ENCODE measurements around the gene MOCOS. TPM values are rescaled to one million over a fixed set of nuclear protein-coding genes. Genes with fewer than 3 reads are reported as not detected.

The MOCOS gene, protein sequence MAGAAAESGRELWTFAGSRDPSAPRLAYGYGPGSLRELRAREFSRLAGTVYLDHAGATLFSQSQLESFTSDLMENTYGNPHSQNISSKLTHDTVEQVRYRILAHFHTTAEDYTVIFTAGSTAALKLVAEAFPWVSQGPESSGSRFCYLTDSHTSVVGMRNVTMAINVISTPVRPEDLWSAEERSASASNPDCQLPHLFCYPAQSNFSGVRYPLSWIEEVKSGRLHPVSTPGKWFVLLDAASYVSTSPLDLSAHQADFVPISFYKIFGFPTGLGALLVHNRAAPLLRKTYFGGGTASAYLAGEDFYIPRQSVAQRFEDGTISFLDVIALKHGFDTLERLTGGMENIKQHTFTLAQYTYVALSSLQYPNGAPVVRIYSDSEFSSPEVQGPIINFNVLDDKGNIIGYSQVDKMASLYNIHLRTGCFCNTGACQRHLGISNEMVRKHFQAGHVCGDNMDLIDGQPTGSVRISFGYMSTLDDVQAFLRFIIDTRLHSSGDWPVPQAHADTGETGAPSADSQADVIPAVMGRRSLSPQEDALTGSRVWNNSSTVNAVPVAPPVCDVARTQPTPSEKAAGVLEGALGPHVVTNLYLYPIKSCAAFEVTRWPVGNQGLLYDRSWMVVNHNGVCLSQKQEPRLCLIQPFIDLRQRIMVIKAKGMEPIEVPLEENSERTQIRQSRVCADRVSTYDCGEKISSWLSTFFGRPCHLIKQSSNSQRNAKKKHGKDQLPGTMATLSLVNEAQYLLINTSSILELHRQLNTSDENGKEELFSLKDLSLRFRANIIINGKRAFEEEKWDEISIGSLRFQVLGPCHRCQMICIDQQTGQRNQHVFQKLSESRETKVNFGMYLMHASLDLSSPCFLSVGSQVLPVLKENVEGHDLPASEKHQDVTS
- total RNA-seq (2021; ENCODE audit: unreplicated experiment) (3.0 TPM), Bru-seq, nascent RNA (percentile 45 among the genes with signal in this experiment), BruChase-seq, experiment 1, labeled RNA remaining after a 2-hour chase (percentile 49 among the genes with signal in this experiment), BruChase-seq, experiment 2, labeled RNA remaining after a 6-hour chase (percentile 48 among the genes with signal in this experiment)
- polyA plus RNA-seq (2012; ENCODE audit: insufficient read length), result 1.7 TPM
- long read RNA-seq, full-length matches to known transcripts, result 7 of 13 reads
- long read RNA-seq, partial matches to known transcripts, result 2 of 13 reads
- long read RNA-seq, other reads (novel, unspliced or antisense), result 4 of 13 reads

- no TSS peak for BruUV-seq (replicated peaks)
- ATAC-seq (peak; percentile 94), DNase-seq (ENCODE audit: low read depth, low spot score) (no peak)
- Histone ChIP-seq H3K9me3 (ENCODE audit: control insufficient read depth, insufficient read depth, low read depth, low read length) (no peaks in the 10 kb centered on the region), H3K4me3 (ENCODE audit: low read depth in 2 of 2, low read length in 2 of 2) (peak within 1 kb of the TSS; percentile 61 to 75), H3K27me3 (ENCODE audit: control insufficient read depth, insufficient read depth, low read length) (no peaks in the 10 kb centered on the region), H3K27ac (ENCODE audit: low read length) (peak within 1 kb of the TSS; percentile 57), H3K36me3 (ENCODE audit: control insufficient read depth, insufficient read depth, low read length) (no peaks in the 10 kb centered on the region), H3K4me1 (ENCODE audit: control insufficient read depth, insufficient read depth, low read length) (0 out of 2 replicates have a peak, but pooled peaks cover 5% of the 10 kb centered on the region)
- ChIA-PET POLR2A (no interaction called here), CTCF (no interaction called here)
- TF ChIP-seq, protein P1, sequence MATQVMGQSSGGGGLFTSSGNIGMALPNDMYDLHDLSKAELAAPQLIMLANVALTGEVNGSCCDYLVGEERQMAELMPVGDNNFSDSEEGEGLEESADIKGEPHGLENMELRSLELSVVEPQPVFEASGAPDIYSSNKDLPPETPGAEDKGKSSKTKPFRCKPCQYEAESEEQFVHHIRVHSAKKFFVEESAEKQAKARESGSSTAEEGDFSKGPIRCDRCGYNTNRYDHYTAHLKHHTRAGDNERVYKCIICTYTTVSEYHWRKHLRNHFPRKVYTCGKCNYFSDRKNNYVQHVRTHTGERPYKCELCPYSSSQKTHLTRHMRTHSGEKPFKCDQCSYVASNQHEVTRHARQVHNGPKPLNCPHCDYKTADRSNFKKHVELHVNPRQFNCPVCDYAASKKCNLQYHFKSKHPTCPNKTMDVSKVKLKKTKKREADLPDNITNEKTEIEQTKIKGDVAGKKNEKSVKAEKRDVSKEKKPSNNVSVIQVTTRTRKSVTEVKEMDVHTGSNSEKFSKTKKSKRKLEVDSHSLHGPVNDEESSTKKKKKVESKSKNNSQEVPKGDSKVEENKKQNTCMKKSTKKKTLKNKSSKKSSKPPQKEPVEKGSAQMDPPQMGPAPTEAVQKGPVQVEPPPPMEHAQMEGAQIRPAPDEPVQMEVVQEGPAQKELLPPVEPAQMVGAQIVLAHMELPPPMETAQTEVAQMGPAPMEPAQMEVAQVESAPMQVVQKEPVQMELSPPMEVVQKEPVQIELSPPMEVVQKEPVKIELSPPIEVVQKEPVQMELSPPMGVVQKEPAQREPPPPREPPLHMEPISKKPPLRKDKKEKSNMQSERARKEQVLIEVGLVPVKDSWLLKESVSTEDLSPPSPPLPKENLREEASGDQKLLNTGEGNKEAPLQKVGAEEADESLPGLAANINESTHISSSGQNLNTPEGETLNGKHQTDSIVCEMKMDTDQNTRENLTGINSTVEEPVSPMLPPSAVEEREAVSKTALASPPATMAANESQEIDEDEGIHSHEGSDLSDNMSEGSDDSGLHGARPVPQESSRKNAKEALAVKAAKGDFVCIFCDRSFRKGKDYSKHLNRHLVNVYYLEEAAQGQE (IDR thresholded peaks at IDR 0.05; ENCODE audit: insufficient read depth in 1 of 2, low read depth in 2 of 2, low read length in 1 of 2), result no peak
- TF ChIP-seq SIN3A (IDR thresholded peaks at IDR 0.05; ENCODE audit: borderline replicate concordance, insufficient read depth, low read depth, low read length), result 0 out of 2 replicates have a peak, but pooled peaks have one; percentile 15
- intact Hi-C loops (cut with micrococcal nuclease; ENCODE audit: unreplicated experiment), result no loop called here
- in situ Hi-C loops (cut with HindIII; ENCODE audit: low pct_unique_long_range_greater_than_20kb, low sequenced_read_pairs), result no loop called here
Measured at GRCh38 chr18:36187193-36187825, at the start of gene MOCOS. Gene MOCOS, plus strand, starts transcription at chr18:36187497. Its CDS starts 43 bp downstream, at chr18:36187540.

DNA sequence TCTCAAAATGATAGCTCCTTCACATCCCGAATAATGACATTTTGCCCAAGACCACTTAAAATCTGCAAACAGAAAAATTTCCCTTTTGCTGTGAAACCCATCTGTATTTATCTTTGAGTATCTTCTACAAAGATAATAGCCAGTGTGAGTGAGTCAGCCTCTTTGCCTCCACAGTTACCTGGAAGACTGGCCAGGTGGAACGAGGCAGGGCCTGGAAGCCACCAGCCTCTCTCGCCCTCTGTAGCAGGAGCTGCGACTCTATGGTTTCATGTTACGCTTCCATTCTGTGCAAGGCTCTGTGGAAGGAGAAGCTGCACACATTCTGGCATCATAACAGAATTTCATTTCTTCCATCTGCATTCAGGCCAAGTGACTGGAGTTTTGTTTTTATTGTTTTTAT, 48.1 kb upstream of the MOCOS start:
- Histone ChIP-seq H3K27ac (ENCODE audit: low read length) (no peak overlapping the region), H3K4me3 (ENCODE audit: low read depth in 2 of 2, low read length in 2 of 2) (no peak overlapping the region), H3K4me1 (ENCODE audit: control insufficient read depth, insufficient read depth, low read length) (no peaks in the 10 kb centered on the region), H3K36me3 (ENCODE audit: control insufficient read depth, insufficient read depth, low read length) (peaks cover 36% of the 10 kb centered on the region), H3K27me3 (ENCODE audit: control insufficient read depth, insufficient read depth, low read length) (no peaks in the 10 kb centered on the region), H3K9me3 (ENCODE audit: control insufficient read depth, insufficient read depth, low read depth, low read length) (no peaks in the 10 kb centered on the region)
- ATAC-seq (no peak), DNase-seq (ENCODE audit: low read depth, low spot score) (no peak)
- POLR2A ChIA-PET, result no interaction called here
- no TSS peak for BruUV-seq (replicated peaks)
- intact Hi-C loops (cut with micrococcal nuclease; ENCODE audit: unreplicated experiment), result no loop called here
- CTCF ChIA-PET, result no interaction called here
- in situ Hi-C loops (cut with HindIII; ENCODE audit: low pct_unique_long_range_greater_than_20kb, low sequenced_read_pairs), result no loop called here
- TF ChIP-seq, protein P1 (IDR thresholded peaks at IDR 0.05; ENCODE audit: insufficient read depth in 1 of 2, low read depth in 2 of 2, low read length in 1 of 2), result no peak
- TF ChIP-seq TCF7L2 (IDR thresholded peaks at IDR 0.05; ENCODE audit: low read depth, low read length) (no peak), SIN3A (IDR thresholded peaks at IDR 0.05; ENCODE audit: borderline replicate concordance, insufficient read depth, low read depth, low read length) (no peak), POLR2AphosphoS5 (IDR thresholded peaks at IDR 0.05; ENCODE audit: low read depth, low read length) (no peak)
